HG03103 (cell line): ENCODE data around the gene KIAA1755.

Experiments
- ATAC-seq: cut with Tn5 transposase; IDR thresholded peaks from one replicate; pipeline ENCODE4 v1.9.1; 2021; ENCODE audit warnings: low read depth; ENCODE audit not compliant: unreplicated experiment

The KIAA1755 gene

DNA sequence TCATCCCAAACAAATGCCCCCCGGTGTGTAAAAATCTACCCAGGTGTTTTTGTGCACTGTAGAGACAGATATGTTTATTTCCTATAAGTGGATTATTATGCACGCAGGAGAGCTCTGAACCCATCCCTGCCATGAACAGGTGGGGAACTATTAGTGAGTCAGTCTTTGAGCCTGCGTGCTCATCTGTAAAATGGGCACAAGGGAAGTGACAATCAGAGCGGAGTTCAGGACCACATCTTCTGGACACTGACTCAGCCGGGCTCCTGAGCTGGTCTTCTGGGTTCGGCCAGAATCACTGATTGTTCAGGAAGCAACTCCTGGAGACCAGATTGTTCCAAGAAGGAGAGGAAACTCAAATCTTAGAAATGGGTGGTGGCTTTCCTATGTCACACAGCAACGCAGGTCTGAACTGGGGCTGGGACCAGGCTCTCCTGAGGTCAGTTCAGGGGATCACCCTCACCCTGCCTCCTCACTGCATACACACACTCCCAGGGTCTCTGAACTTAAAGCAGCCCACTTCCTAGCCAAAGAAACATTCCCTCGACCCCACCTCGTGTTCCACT, 68.1 kb downstream of the KIAA1755 start:
- no peak for ATAC-seq

GRCh38 chr20:38191654-38192053, 68.9 kb downstream of the KIAA1755 start:
- no peak for ATAC-seq

DNA sequence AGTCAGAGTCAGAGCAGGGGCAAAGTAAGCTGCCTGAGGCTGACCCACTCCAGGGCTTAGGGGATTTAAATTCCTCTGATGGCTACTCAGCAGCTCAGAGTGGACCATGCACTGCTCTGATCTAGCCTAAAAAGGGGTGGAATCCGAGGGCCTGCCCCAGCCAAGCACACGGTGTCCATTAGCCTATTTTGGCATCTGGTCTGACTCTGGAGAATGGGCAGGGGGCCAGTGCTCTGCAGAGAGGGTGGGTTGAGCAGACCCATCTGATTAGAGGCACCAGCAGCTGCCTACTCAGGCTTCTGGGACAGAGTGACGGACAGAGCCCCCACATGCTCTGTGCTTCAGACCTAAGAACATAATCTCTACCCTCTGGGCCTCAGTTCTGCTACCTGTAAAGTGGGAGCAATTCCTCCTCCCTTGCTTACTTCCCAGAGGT, 69.6 kb downstream of the KIAA1755 start:
- no peak for ATAC-seq

GRCh38 chr20:38190166-38190565, 70.4 kb downstream of the KIAA1755 start:
- no peak for ATAC-seq

GRCh38 chr20:38187517-38187916, 73.0 kb downstream of the KIAA1755 start:
- no peak for ATAC-seq

DNA sequence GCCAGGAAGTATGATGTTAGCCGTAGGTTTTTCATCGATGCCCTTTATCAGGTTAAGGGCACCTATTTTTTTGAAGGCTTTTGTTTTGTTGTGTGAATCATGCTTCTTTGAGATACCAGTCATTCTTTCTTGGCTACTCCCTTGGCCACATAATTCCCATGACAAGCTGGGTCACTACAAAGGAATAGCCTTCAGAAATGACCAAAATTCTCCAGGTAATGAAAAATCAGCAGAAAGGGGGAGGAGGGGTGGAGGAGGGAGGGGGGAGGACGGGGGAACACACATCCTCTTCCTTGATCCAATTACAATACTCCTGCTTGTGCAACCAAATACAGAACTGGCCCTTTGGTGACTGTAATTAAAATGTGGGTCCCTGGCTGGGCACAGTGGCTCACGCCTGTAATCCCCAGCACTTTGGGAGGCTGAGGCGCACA, 73.7 kb downstream of the KIAA1755 start:
- no peak for ATAC-seq

GRCh38 chr20:38184101-38184500, 76.4 kb downstream of the KIAA1755 start:
- ATAC-seq: no peak

GRCh38 chr20:38181971-38182370, 78.6 kb downstream of the KIAA1755 start:
- no peak for ATAC-seq

DNA sequence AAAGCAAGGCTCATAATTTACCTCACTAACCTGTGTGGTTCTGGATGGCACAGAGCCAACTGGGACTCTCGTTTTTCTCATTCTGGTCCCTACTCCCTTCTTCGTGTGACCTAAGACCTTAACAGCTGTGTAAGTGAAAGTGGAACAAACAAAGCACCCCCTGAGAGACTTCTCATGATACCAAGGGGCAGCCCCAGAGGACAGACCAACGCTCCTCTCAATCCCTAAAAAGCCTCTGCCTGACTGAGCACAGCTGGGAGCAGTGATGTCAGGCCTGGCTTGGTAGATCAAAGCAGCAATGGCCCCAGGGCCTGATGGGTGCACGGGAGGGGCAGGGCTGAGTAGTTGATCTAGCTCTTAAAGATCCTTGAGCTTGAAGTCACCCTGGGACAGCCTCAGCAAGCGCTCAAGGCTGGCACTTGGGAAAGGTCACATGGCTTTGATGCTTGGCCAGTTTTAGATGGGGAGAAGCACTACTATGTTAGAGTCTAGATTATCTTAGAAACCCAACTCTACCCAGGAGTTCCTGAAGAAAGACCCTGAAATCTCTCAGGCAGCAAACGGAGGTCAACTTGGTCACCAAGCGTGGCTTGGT, 79.2 kb downstream of the KIAA1755 start:
- no peak for ATAC-seq

DNA sequence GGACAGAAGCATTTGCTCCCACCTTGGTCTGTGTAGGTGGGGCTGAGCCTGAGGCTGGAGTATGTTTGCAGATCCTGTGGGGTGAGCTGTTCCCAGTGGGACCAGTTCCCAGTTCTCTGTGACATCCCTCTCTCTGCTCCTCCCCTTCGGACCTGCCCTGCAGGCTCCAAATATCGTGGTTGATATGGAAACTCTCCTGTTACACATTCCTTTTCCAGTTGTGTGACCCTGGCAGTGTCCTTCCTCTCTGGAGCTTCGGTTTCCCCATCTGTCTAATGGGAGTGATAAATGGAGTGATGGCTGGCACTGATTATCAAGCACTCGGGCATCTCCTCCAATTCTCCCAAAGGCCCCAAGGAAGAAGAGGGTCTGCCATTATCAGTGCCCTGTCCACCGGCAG, 79.8 kb downstream of the KIAA1755 start:
- no peak for ATAC-seq

DNA sequence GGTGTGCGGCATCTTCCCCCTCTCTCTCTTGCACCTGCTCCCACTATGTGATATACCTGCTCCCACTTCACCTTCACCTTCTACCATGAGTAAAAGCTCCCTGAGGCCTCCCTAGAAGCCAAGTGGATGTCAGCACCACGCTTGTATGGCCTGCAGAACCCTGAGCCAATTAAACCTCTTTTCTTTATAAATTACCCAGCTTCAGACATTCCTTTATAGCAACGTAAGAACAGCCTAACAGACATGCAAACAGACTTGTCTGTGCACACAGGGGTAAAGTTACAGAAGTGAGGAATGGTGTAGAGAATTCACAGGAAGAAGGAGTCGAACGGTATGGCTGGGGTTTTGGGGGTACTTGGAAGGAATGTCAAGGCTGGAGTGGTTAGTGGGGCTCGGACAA, 80.7 kb downstream of the KIAA1755 start:
- no peak for ATAC-seq

DNA sequence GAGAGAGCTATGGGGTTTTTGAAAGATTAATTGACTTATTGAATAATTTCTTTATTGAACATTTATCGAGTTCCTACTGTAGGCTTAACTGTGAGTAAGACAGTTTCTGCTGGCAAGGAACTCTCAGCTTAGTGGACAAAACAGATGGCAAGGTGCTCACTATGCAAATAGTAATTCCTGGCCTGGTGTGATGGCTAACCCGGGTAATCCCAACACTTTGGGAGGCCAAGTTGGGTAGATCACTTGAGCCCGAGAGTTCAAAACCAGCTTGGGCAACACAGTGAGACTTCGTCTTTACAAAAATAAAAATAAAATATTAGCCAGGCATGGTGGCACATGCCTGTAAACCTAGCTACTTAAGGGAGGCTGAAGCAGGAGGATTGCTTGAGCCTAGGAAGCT, 82.0 kb downstream of the KIAA1755 start:
- no peak for ATAC-seq

DNA sequence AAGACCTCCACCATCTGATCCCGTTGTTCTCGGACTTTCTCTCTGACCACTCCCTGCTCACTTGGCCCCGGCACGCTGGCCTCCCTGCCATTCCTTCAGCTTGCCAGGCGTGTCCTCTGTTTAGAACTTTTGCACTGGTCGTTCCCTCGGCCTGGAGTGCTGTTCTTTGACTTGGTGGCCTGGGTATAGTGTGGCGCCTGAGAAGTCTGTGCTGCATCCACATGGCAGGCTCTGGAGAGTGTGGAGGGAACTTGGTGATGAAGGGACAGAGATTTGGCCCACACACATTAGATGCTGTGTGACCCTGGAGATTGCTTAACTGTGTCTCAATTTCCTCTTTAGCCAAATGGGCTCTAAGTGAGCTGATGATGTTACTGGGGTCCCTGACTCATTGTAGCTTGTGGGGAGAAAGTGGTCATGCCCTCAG, 82.5 kb downstream of the KIAA1755 start:
- ATAC-seq: no peak

DNA sequence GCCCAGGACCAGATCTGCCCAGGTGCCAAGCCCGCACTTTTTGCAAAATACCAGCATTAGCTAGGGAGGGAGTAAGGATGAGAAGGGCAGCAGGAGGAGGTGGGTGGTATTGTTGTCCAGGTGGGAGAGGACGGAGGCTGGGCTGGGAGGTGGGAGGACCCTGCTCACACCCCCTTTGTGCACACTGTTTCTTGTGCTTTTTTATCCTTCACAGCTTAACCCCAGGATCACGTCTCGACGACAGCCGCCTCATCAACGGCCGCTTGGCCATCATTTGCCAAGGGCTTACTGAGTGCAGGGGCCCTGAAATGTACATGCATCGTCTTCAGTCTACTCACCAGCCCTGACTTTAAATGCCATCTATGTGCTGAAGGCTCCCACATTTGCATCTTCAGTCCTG, 83.3 kb downstream of the KIAA1755 start:
- no peak for ATAC-seq

GRCh38 chr20:38175304-38176180, 85.0 kb downstream of the KIAA1755 start:
- ATAC-seq: no peak

GRCh38 chr20:38173237-38174156, 87.0 kb downstream of the KIAA1755 start:
- no peak for ATAC-seq

DNA sequence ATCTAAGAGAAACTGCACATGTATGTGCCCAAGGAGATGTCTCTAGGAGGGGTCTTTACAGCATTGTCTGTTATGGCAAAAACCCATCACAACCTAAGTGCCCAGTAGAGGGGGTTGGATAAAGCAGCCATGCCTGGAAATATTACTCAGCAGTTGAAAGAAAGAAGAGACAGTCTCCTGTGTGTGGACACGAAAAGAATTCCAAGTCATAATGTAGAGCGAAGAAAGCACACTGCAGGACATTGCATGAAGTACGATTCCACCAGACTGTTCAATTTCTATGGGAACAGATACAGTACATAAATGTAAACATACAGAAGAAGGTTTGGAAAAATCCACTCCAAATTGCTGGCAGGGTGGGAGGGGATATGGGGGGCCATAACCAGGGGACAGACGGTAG, 88.1 kb downstream of the KIAA1755 start:
- ATAC-seq: no peak

GRCh38 chr20:38171675-38172043, 88.9 kb downstream of the KIAA1755 start:
- no peak for ATAC-seq

GRCh38 chr20:38170826-38171674, 89.5 kb downstream of the KIAA1755 start:
- ATAC-seq: no peak
